Pulmonary artery endothelial cell (primary cell): ENCODE data around the gene AQP2. TPM values are rescaled to one million over a fixed set of nuclear protein-coding genes. Genes with fewer than 3 reads are reported as not detected.

Source experiments
- DNase-seq: peaks from one replicate; pipeline ENCODE4 v3.0.0-alpha.2; 2011; ENCODE audit warnings: low read depth, low spot score
- total RNA-seq: library from RNA; depleted of rRNA; stranded (reverse); fragments of >200 nt; gene quantifications from 2 replicates; pipeline ENCODE4 v1.2.3, GENCODE V29; 2014

The AQP2 gene
- total RNA-seq, 1 donor from 2014 or later = not detected

- DNase-seq = peak; percentile 62
Measured at GRCh38 chr12:49920241-49920914, 30.2 kb upstream of the AQP2 start.

- DNase-seq = no peak
Measured at GRCh38 chr12:49920915-49921286, 29.6 kb upstream of the AQP2 start.

- no peak for DNase-seq
Measured at GRCh38 chr12:49921299-49921698, 29.2 kb upstream of the AQP2 start.

GRCh38 chr12:49921936-49922335 is 28.6 kb upstream of the AQP2 start:
- no peak for DNase-seq

- DNase-seq = no peak
Measured at GRCh38 chr12:49922349-49923034, 28.0 kb upstream of the AQP2 start.

GRCh38 chr12:49923035-49923644 is 27.4 kb upstream of the AQP2 start:
- no peak for DNase-seq

- no peak for DNase-seq
Measured at GRCh38 chr12:49923880-49924556, 26.5 kb upstream of the AQP2 start.

- no peak for DNase-seq
Measured at GRCh38 chr12:49924628-49925246, 25.8 kb upstream of the AQP2 start.

GRCh38 chr12:49925433-49926204 is 24.9 kb upstream of the AQP2 start:
- DNase-seq = no peak

- no peak for DNase-seq
Measured at GRCh38 chr12:49928471-49928870, 22.1 kb upstream of the AQP2 start.

- DNase-seq = no peak
Measured at GRCh38 chr12:49929581-49929980, 21.0 kb upstream of the AQP2 start.

- DNase-seq = peak; percentile 7
Measured at GRCh38 chr12:49930515-49931288, 19.8 kb upstream of the AQP2 start.

- DNase-seq = no peak
Measured at GRCh38 chr12:49932023-49932422, 18.5 kb upstream of the AQP2 start.

- no peak for DNase-seq
Measured at GRCh38 chr12:49932533-49933130, 17.9 kb upstream of the AQP2 start.

GRCh38 chr12:49933796-49934195 is 16.7 kb upstream of the AQP2 start:
- DNase-seq = no peak

GRCh38 chr12:49934505-49934904 is 16.0 kb upstream of the AQP2 start:
- no peak for DNase-seq

GRCh38 chr12:49936925-49937324 is 13.6 kb upstream of the AQP2 start:
- no peak for DNase-seq

GRCh38 chr12:49937639-49938300 is 12.8 kb upstream of the AQP2 start:
- DNase-seq = no peak

GRCh38 chr12:49939307-49939706 is 11.2 kb upstream of the AQP2 start:
- no peak for DNase-seq
